ENCODE data around the gene KCNH1. TPM values are rescaled to one million over a fixed set of nuclear protein-coding genes. Genes with fewer than 3 reads are reported as not detected.

The KCNH1 gene
- total and polyA plus RNA-seq, 4 donors = 0.02 to 0.31 TPM; not detected in 2

- 81 to 85% methylated on average over 1 of the region's 1 CpG for WGBS, 2 donors
- ATAC-seq (ENCODE audit: insufficient read depth, low FRiP score) (no peak), DNase-seq (no peak)
- H3K27me3 ChIP-seq (ENCODE audit: control insufficient read depth in 3 of 3, insufficient read depth in 3 of 3, low read length in 2 of 3) = no peaks in the 10 kb centered on the region
- H3K4me3 ChIP-seq = no peak overlapping the region
- no peaks in the 10 kb centered on the region for H3K9me3 ChIP-seq (ENCODE audit: control insufficient read depth in 4 of 4, insufficient read depth in 3 of 4, low read length in 3 of 4)
- H3K4me1 ChIP-seq (ENCODE audit: control insufficient read depth in 5 of 5, insufficient read depth in 5 of 5, low read length in 5 of 5) = peaks cover 0 to 10% (median 0%) of the 10 kb centered on the region in 5 donors
- H3K36me3 ChIP-seq (ENCODE audit: control insufficient read depth in 4 of 4, insufficient read depth in 4 of 4, low read length in 4 of 4) = no peaks in the 10 kb centered on the region
- no peak overlapping the region for H3K9ac ChIP-seq (ENCODE audit: insufficient read depth in 1 of 2, low read length in 2 of 2)
- no peak for TF ChIP-seq CTCF (IDR thresholded peaks at IDR 0.05; ENCODE audit: control extremely low read depth, extremely low read depth)
- H3K27ac ChIP-seq (ENCODE audit: low read depth in 1 of 2, low read length in 1 of 2) = no peak overlapping the region
Observed at GRCh38 chr1:210695026-210695425, 438.9 kb downstream of the KCNH1 start.

DNA sequence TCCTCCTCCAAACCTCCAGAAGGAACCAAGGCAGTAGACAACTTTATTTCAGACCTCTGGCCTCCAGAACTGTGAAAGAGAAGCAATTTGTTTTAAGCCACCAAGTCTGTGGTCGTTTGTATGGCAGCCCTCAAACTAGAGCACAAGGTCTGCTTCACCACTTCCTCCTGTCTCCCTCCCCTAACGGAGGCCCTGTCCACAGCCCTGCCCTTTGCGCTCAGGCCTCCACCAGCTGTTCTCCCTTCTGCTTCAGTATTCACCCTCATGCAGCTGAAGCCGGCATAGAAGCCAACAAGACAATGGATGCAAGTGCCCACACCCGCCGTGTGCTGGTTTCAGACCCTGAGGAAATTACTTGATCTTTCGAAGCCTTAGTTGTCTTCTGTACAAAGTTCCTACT, 441.2 kb downstream of the KCNH1 start:
- Histone ChIP-seq H3K27me3 (ENCODE audit: control insufficient read depth in 3 of 3, insufficient read depth in 3 of 3, low read length in 2 of 3) (no peaks in the 10 kb centered on the region), H3K27ac (ENCODE audit: low read depth in 1 of 2, low read length in 1 of 2) (no peak overlapping the region), H3K4me3 (no peak overlapping the region), H3K9ac (ENCODE audit: insufficient read depth in 1 of 2, low read length in 2 of 2) (no peak overlapping the region), H3K36me3 (ENCODE audit: control insufficient read depth in 4 of 4, insufficient read depth in 4 of 4, low read length in 4 of 4) (no peaks in the 10 kb centered on the region), H3K4me1 (ENCODE audit: control insufficient read depth in 5 of 5, insufficient read depth in 5 of 5, low read length in 5 of 5) (peaks cover 0 to 7% (median 0%) of the 10 kb centered on the region in 5 donors), H3K9me3 (ENCODE audit: control insufficient read depth in 4 of 4, insufficient read depth in 3 of 4, low read length in 3 of 4) (no peaks in the 10 kb centered on the region)
- TF ChIP-seq CTCF (IDR thresholded peaks at IDR 0.05; ENCODE audit: control extremely low read depth, extremely low read depth) = no peak
- WGBS, 2 donors = 19 to 39% methylated on average over 7 of the region's 7 CpGs
- DNase-seq (no peak), ATAC-seq (ENCODE audit: insufficient read depth, low FRiP score) (no peak)

DNA sequence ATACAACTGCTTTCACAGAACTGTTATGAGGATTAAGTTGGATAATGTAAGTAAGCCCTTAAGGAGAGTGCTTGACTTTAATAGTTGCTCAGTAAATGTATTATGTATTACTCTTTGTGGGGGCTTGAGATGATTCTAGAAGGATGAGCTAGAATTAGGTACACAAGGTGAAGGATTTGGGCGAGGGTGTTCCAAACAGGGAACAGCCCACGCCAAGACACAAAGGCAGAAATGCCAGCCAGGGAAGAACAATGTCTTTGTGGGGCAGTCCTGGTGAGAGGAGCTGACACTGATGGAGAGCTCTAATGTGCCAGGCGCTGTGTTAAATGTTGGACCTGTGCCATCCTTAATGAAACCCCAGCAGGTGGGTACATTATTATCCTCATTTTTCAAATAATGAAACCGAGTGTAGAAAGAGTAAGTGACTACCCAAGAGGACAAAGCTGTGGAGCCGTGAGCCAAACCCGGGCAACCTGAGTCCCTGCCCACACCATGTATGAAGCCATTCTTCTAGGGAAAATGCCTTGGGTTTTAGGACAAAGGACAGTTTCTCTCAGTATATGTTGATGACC, 442.8 kb downstream of the KCNH1 start:
- DNase-seq (no peak), ATAC-seq (ENCODE audit: insufficient read depth, low FRiP score) (no peak)
- no peak overlapping the region for H3K9ac ChIP-seq (ENCODE audit: insufficient read depth in 1 of 2, low read length in 2 of 2)
- no peaks in the 10 kb centered on the region for H3K36me3 ChIP-seq (ENCODE audit: control insufficient read depth in 4 of 4, insufficient read depth in 4 of 4, low read length in 4 of 4)
- no peak overlapping the region for H3K4me3 ChIP-seq
- H3K4me1 ChIP-seq (ENCODE audit: control insufficient read depth in 5 of 5, insufficient read depth in 5 of 5, low read length in 5 of 5) = peaks cover 0 to 7% (median 0%) of the 10 kb centered on the region in 5 donors
- 89 to 94% methylated on average over 6 of the region's 6 CpGs for WGBS, 2 donors
- H3K27me3 ChIP-seq (ENCODE audit: control insufficient read depth in 3 of 3, insufficient read depth in 3 of 3, low read length in 2 of 3) = no peaks in the 10 kb centered on the region
- no peak for TF ChIP-seq CTCF (IDR thresholded peaks at IDR 0.05; ENCODE audit: control extremely low read depth, extremely low read depth)
- no peak overlapping the region for H3K27ac ChIP-seq (ENCODE audit: low read depth in 1 of 2, low read length in 1 of 2)
- no peaks in the 10 kb centered on the region for H3K9me3 ChIP-seq (ENCODE audit: control insufficient read depth in 4 of 4, insufficient read depth in 3 of 4, low read length in 3 of 4)

DNA sequence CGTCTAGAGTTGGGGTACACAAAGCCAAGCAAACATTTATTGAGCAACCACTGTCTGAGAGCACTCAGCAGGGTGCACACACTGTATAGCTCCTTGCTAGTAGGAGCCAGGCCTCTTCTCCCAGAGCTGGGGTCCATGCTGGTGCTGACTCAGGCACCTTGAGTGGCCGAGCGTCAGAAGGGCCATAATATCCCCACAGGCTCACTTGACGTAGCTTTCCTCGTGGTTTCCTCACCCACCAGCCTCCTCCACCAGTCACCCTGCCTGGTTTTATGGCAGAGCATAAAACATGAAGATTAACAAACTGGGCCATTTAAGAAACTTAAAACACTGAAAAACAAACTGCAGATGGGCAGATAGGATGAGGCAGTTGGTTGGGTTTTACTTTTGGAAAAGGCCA, 443.7 kb downstream of the KCNH1 start:
- Histone ChIP-seq H3K27ac (ENCODE audit: low read depth in 1 of 2, low read length in 1 of 2) (no peak overlapping the region), H3K27me3 (ENCODE audit: control insufficient read depth in 3 of 3, insufficient read depth in 3 of 3, low read length in 2 of 3) (no peaks in the 10 kb centered on the region), H3K9me3 (ENCODE audit: control insufficient read depth in 4 of 4, insufficient read depth in 3 of 4, low read length in 3 of 4) (no peaks in the 10 kb centered on the region), H3K4me1 (ENCODE audit: control insufficient read depth in 5 of 5, insufficient read depth in 5 of 5, low read length in 5 of 5) (no peaks in the 10 kb centered on the region), H3K9ac (ENCODE audit: insufficient read depth in 1 of 2, low read length in 2 of 2) (no peak overlapping the region), H3K4me3 (no peak overlapping the region), H3K36me3 (ENCODE audit: control insufficient read depth in 4 of 4, insufficient read depth in 4 of 4, low read length in 4 of 4) (no peaks in the 10 kb centered on the region)
- 90 to 93% methylated on average over 5 of the region's 5 CpGs for WGBS, 2 donors
- TF ChIP-seq CTCF (IDR thresholded peaks at IDR 0.05; ENCODE audit: control extremely low read depth, extremely low read depth) = no peak
- ATAC-seq (ENCODE audit: insufficient read depth, low FRiP score) (no peak), DNase-seq (no peak)

Data from lung (tissue), 12 donors.